CD1c-positive myeloid dendritic cell (primary cell): Measurements from ENCODE around the gene IRX3.
A peak's percentile ranks its signal among the peaks of the same experiment; 100 is the strongest.
"Not testable (repeated sequence)": the region's sequence is repeated elsewhere in the genome, so short reads cannot be mapped to it uniquely, and the experiment has no call there.

ENCODE experiments used
- DNase-seq: peaks from one replicate; pipeline ENCODE4 v3.0.0-alpha.2; 2016; ENCODE audit errors: extremely low spot score

IRX3 gene

DNA sequence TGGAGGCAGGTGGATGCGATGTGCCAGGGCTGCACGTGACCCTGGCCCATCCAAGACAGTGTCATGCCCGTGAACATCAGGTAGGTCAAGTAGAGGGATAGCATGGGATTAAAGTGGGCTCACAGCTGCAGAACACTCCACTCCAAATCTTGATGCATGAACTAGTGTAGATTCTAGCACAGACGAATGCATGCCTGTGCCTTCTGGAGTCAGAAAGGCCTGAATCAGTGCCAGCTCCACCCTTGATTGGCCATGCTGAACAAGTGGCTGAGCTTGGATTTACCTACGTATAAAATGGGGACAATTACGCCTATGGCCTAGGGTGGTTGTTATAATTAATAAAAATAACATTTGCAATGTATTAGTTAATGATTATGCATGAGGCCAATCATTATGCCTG lies 10.6 kb downstream of the IRX3 start:
- no peak for DNase-seq

DNA sequence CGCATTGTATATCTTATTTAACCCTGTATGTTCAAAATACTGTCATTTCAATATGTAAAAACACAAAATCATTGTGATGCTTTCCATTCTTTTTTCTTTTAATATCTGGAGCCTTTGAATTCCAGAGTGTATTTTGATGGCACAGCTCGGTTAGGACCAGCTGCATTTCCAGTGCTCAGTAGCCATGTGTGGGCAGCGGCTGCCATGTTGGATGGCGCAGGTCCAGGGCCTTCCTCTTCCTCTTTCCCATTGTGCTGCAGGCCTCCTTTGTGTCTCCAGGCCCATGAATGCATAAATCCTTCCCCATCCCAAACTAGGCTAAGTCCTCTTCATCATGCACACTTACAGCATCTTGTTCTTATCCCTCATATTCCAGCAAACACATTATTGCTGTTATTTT lies 13.0 kb downstream of the IRX3 start:
- DNase-seq = no peak

DNA sequence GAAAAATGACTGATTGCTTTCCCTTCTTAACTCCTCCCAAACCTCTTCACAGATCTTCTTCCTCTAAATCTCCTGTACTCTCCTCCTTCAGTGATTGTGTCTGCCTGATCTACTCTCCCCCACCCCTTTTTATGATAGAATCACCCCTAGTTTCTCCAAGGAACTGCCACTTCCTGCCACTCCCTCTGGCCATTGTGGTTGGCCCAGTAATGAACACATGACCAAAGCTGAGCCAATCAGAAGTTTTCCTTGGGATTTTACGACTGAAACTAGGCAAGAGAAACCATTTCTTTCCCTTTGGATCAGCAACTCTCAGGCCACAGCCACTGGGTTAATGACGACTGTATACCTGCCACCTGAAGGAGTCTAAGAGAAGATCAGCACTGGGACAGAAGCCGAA lies 15.9 kb downstream of the IRX3 start:
- no peak for DNase-seq

DNA sequence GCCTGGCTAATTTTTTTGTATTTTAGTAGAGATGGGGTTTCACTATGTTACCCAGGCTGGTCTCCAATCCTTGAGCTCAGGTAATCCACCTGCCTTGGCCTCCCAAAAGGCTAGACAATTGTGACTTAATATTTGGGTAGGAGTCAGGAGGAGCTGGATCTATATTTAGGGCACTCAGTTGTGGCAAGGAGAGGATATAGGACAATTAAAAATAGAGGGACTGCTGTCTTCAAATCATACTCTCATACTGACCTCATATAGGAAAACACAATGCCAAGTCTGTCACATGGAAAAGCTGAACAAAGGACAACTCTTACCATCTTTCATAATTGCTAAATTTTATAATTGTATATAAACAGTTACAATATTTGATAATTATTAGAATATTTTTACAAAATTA lies 17.1 kb downstream of the IRX3 start:
- DNase-seq = no peak

DNA sequence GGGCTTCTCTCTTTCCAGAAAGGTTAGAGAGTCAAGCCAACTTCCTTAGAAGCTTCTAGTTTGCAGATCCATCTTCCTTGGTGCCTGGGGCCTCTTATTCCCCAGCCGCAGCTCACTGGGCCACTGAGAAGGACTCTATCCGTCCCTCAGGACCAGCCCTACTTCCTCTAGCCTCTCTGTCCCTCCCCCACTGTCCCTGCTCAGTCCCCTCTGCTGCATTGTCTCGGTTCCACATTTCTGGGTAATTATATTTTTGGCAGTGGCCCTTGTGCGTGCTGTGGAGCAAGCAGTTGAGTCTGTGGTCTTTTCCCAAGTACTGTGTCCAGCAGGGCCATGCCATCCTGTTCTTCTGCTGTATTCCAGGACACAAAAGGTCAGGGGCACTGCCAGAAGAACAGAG lies 17.8 kb downstream of the IRX3 start:
- peak; percentile 16 for DNase-seq

DNA sequence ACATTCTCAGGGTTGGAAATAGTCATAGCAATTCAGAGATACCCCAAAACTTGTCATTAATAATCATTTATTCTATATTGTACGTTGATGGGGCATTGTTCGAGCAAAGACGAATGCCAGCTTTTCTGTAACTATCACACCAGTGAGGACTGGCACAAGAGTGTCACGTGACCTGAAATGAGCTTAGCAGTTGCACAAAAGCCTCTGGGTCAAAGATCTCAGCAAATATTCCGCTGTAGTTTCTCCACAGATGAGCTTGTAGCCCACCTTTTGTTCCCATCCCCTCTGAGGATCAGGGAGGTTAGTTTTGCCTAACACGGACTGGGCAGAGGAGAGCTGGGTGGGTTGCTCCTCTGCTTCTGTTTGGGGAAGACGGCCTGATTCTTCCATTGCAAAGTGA lies 18.2 kb downstream of the IRX3 start:
- DNase-seq = no peak

DNA sequence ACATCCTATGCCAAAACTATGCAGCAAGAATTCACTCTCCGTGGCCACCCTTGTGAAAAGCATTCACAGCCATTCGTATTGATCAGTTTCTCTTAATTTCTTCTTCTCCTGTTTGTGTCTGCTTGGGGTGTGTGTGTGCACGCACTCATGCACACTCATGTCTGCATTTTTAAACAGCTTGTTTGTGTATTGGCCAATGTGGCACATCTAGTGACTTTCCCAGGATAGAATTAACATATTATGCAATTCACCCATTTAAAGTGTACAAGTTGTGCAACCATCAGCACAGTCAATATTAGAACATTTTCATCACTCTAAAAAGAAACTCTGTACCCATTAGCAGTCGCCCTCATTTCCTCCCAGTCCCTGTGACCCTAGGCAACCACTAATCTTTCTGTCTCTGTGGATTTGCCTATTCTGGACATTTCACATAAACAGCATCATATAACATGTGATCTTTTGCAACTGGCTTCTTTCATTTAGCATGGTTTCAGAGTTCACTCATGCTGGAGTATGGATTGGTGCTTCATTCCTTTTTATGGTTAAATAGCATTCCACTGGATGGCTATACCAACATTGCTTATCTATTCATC lies 20.1 kb downstream of the IRX3 start:
- DNase-seq = no peak

DNA sequence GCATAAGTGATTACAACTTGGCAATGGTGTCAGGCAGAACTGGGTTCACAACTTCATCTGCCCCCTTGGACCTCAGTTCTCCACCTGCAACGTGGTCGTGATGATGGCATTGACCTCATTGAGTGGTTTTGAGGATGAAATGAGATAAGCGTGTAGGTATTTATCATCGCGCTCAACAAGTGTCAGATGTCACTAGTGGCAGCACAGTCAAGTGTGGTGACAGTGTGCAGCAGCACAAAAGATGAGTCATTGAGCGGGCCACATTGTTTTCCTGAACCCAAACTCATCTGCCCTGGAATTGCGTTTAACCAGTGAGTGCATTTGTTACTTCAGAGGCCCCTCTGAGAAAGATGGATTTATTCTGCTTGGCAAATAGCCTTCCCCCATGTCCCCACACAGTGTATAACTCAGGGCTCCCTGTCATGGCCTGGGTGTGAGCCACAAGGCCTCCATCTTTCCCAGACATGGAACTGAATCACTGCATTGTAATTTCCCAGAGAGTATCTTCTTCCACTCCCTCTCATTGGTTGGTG lies 20.9 kb downstream of the IRX3 start:
- no peak for DNase-seq

DNA sequence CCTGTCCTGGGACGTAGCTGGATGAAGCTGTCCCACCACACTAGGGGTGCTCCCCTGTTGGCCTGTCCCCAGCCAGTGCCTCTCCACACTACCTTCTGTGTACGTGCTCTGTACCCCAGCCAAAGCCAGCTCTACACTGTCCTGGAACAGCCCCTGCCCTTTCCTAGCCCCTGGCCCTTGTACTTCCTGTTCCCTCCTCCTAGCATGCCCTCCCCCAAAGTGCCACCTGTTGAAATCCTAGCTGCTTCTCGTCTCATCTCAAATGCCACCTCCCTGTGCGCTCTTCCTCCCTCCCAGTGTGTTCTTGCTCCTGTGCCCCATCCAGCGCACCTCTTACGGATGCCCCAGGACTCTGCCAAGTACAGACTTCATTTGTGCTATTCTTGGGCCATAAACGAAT lies 33.5 kb downstream of the IRX3 start:
- no peak for DNase-seq

DNA sequence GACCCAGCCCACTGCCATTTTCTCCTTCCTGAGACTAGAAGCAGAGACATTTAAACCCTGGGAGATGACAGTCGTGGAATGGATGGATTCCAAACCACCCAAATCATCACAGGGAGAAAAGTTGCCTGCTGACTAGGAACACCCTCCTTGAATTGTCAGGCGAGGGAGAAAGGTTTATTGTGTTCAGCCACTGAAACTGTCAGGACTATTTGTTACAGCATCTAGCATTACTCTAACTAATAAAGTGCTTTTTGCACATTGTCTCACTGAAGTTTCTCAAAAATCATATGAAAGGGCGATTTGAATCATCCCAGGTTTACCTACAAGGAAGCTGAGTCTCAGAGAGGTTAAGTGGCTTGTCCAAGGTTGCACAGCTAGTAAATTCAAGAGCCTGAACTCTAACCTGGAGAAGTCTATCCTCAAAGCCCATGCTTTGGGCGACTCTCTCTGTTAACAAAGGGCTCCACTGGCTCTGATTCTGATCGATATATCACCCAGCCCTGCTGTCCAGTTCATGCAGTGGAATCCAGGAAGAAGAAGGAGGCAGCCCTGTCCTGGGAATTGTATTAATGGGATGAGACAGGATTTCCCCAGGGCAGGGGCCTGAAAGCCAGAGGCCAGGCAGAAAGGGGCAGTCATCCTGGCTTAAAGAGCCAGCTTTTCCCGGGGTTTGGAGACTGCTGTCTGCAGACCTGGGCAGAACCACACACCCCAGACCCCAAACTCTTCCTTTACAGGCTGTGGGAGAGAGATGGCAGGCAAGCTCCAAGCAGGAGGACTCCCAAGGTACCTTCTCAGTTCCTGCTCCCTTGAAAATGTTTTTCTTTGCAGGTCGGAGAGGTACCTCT lies 37.5 kb downstream of the IRX3 start:
- no peak for DNase-seq

DNA sequence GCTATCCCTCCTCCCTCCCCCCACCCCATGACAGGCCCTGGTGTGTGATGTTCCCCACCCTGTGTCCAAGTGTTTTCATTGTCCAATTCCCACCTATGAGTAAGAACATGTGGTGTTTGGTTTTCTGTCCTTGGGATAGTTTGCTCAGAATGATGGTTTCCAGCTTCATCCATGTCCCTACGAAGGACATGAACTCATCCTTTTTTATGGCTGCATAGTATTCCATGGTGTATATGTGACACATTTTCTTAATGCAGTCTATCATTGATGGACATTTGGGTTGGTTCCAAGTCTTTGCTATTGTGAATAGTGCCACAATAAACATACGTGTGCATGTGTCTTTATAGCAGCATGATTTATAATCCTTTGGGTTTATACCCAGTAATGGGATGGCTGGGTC lies 38.9 kb downstream of the IRX3 start:
- DNase-seq = not testable (repeated sequence)

DNA sequence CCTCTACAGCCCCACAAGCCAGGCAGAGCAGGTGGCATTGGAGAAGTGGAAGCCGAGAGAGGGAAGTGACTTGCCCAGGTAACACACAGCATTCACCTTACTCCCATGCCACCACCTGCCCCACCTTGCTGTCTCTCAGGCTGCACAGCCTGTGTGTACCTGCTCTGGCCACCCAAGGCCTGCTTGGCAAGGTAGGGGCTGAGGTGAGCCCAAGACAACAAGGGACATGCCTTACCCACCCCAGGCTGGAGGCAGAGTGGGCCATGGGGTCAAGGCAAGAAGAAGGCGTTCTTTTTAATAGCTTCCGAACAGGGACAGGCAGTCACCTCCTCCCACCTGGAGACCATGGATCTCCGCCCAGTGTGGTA lies 40.1 kb downstream of the IRX3 start:
- no peak for DNase-seq

DNA sequence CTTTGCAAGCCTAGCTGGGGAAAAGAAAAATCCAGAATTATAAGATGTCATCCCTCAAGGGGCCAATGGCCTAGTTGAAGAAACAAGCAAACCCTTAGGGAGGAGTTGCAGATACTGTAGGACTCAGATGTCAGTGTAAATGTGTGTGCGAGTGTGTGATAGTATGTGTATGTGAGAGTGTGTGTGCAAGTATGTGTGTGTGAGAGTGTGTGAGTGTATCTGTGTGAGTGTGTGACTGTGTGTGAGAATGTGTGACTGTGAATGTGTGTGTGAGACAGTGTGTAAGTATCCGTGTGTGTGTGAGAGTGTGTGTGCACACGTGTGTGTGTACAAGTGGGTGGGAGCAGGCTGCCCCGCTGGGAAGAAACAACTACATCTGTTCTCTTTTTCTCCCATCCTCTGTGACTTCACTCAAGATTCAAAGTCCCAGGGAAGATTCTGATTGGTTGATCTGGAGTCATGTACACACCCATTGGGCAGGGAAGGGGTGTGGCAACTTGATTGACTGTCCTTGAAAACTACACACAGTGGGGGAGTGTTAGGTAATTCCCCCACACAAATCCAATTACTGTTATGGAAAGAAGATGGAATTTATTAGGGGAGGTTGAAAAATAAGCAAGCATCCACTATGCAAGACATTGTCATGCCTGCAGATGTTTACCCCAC lies 40.7 kb downstream of the IRX3 start:
- no peak for DNase-seq

DNA sequence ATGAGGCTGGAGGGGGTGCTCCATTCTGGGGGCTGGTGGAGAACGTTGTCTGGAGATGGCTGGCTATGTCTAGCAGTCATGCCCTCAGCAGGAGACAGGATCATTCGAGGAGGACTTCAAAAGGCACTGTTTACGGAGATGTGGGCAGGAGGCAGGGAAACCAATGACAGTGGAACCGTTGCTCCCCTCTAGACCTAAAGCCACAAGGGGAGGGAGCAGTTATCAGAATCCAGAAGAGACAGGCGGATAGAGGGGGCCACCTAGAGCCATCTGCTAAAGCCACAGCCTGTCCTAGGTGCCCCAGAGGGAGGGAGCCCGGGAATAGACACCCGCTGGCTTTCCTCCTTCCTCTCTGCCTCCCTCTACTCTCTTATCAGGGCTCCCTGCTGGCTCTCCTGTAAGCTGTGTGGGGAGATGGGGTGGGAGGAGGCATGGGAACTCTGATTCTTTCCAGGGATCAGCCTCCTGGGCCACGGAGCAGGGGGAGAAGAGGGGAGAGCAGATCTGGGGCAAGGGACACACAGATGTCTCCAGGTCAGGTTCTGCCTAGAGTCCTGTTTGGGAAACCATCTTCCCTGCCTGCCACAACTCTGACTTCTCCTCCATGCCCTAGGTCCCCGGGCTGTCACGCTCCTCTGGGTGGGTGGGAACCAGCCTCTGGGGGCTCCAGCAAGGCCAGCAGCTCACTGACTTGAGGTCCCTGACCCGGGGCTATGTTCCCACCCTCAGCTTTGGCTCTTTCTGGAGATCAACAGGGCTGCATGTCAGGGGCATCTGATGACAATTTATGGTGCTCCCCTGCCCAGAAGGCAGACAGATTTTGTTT lies 42.3 kb downstream of the IRX3 start:
- no peak for DNase-seq

DNA sequence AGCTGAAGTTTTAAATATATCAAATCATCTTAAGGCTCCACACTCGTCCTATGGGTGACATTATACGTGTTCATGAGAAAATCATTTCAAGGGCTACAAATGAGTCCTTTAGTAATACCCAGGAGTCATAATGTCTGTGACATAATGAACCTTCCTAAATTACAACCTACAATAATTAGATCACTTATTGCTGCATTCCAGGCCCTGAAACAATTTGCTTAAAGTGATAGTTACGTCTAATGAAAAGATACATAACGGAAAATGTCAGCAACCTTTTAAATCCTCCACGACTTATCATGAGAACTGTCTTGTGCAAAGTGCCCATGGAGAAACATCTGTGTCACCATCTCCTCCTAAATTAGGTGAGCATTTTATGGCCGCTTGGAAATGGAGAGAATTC lies 43.4 kb downstream of the IRX3 start:
- DNase-seq = no peak

DNA sequence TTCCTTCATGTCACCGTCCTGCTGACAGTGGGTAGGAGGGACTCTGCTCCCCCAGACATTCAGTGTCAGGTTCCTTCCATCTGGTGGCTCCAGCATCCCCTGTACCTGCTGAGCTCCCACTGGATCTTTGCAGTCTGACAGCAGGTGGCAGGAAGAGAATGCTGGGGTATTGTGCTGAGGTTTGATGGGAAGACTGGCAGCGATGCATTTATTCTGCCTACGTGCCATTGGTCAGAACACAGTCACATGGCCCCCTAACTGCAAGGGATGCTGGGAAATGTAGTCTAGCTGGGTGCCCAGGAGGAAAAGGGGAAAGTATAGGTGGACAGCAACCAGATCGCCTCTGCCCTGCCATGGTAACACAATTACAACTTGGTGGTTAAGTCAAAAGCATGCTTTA lies 44.4 kb downstream of the IRX3 start:
- no peak for DNase-seq

DNA sequence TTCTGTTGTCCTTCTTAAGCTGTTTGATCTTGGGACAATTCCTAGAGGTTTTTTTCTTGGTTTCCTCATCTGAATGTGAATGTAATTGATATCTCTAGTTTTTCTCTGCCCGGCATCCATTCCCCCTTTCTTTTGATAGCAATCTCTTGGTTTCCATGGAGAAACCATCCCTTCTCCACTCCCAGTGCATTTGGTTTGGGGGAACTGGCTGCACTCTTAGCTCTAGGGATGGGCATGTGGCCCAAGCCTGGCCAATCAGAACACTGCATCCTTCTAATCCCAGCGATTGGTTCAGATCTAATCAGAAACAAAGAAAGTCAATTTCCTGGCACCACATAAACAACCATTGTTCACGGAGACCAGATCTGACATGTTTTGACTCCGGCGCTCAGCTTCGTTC lies 45.1 kb downstream of the IRX3 start:
- DNase-seq = no peak

DNA sequence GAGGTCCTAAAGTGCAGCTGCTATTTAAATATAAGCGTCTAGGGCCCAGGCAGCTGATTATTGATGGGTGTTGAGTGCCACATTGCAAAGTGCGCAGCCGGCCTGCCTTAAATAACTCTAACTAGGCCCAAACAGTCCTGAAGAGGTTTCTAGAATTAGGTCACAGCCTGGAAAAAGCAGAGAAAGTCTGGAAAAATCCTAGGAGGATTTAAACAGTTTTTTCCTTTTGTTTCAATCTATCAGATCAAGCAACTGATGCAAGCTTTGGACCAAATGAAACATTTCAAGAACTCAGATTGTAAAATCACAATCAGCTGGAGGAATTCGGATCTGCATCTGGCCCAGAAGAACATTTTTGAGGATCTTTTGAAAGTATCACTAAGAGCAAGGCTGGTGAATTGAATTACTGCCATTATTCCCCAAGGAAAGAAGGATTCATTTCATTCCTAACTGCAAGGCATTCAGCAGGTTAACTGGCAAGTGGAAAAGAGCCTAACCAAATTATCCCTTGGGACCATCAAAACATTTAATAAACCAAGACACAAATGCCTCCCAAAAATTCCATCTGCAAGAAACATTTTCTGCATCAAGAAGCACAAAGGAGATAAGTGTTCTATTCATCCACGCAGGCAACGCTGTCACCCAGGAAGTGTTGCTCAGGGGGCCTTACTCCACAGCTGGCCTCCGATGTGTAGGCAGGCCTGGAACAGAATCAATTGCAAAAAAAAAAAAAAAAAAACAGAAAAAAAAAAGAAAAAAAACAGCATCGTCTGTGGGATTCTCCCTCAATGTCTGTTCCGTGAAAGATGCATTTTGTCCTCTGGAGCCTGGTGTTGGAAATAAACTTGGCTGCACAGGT lies 46.1 kb downstream of the IRX3 start:
- no peak for DNase-seq

DNA sequence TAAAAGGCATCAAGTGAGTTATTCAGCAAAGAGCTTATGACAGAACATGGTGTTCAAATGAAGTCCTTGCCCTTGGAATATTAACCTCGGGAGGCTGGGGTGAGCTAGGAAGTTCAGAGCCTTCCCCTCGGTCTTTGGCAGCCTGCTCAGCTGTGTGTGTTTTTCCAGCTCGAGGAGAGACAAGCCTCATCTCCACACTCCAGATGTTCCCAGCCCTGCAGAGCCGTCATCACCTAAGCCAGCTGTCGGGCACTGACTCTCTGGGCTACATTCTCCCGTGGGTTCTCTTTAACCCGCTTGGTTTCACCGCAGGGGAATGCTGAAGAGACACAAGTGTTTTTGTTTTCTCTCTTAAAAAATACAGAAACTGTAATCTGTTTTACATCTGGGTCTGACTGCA lies 47.1 kb downstream of the IRX3 start:
- no peak for DNase-seq

DNA sequence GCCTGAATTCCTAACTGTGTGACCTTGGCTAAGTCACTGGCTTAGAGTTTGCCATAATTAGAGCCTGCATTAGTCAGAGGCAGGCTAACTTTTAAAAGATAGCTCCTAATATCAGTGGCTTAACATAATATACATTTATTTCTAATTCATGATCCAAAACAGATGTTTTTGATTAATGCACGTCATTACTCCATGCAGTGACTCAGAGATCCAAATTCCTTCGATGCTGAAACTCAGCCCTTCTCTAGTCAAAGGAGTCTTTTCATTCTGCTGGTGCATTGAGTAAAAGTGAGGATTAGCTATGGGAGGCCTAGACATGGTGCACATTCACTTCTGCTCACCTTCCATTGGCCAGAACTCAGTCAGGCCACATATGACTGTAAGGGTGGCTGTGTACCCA lies 49.8 kb downstream of the IRX3 start:
- DNase-seq = no peak

DNA sequence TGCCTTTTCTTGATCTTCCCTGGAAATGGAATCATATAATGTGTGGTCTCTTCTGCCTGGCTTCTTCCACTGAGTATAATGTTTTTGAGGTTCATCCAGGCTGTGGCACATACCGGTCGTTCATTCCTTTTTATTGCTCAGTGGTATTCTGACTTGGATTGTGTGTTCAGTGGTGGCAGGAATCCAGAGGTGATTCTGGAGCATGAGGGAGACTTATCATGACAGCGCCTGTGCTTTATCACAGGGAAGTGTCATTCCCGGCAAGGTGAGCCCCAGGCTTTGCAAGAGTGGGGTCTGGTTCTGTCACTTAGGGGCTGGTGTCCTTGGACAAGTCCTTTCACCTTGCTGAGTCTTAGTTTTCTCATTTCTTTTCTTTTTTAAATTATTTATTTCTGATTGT lies 53.0 kb downstream of the IRX3 start:
- DNase-seq = no peak
